GM12872 (cell line): ENCODE measurements around the gene ACTN4.

Experiments
- TF ChIP-seq, protein P1 (sequence below): IDR thresholded peaks from 3 replicates; pipeline ENCODE4 v1.5.1; 2011; ENCODE audit warnings: low read depth, mild to moderate bottlenecking, low read length, moderate library complexity; ENCODE audit not compliant: insufficient read depth

The ACTN4 gene

DNA sequence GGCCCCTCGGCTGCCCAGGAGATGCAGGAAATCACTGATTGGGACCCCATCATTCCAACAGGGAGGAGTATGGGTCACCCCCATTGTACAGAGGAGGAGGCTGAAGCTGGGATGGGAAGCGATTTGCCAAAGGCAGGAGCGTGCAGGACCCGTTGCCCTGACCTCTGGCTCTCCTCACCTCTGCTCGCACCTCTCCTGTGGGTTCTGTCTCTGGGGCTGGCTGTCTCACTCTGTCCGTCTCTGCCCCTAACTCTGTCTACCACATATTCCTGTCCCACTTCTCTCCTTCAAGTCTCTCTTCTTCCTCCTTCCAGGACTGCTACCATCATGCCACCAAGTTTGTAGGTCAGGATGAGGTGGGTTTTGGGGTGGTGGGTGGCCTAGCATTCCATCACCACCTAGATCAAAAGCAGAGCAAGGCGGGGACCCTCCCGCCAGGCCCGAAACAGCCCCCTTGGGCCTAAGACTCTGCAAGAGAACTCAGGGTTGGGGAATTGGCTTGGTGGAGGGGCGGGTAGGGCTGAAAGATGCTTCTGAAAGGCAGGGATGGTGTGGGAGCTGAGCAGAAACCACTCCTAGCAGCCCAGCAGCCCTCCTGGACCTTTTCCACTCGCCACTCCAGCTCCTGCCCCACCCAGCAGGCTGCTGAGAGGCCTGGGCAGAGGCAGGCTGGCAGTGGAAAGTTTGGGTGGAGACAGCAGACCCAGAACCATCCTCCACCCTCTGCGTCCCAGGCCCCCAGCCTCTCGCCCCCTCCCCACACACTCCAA is 126.9 kb downstream of the ACTN4 start:
- TF ChIP-seq, protein P1, sequence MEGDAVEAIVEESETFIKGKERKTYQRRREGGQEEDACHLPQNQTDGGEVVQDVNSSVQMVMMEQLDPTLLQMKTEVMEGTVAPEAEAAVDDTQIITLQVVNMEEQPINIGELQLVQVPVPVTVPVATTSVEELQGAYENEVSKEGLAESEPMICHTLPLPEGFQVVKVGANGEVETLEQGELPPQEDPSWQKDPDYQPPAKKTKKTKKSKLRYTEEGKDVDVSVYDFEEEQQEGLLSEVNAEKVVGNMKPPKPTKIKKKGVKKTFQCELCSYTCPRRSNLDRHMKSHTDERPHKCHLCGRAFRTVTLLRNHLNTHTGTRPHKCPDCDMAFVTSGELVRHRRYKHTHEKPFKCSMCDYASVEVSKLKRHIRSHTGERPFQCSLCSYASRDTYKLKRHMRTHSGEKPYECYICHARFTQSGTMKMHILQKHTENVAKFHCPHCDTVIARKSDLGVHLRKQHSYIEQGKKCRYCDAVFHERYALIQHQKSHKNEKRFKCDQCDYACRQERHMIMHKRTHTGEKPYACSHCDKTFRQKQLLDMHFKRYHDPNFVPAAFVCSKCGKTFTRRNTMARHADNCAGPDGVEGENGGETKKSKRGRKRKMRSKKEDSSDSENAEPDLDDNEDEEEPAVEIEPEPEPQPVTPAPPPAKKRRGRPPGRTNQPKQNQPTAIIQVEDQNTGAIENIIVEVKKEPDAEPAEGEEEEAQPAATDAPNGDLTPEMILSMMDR: no peak

DNA sequence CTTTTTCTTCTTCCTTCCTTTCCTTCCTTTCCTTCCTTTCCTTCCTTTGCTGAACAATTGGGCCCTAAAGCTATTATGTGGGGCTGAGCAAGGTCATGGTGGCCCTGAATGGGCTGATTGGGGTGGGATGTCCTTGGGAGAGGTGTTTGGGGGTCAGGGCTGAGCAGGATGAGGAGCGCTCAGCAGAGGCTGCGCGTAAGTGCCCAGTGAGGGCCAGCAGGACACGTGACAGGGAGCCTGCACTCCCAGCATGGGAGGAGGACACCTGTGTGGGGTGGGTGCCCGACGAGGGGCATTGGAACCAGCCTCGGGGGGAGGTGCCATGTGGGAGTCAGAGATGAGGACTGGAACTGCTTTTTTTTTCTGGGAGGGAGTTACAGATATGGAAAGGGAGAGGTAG is 131.3 kb downstream of the ACTN4 start:
- TF ChIP-seq, protein P1: no peak

DNA sequence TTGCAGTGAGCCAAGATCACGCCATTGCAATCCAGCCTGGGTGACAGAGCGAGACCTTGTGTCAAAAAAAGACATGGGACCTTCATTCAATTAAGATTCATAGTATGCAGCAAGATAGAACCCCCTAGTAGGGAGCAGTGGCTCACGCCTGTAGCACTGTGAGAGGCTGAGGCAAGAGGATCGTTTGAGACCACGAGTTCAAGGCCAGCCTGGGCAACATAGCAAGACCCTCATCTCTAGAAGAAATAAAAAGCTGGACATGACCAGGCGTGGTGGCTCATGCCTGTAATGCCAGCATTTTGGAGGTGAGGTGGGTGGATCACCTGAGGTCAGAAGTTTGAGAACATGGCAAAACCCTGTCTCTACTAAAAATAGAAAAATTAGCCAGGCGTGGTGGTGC is 133.0 kb downstream of the ACTN4 start:
- TF ChIP-seq, protein P1: no peak

DNA sequence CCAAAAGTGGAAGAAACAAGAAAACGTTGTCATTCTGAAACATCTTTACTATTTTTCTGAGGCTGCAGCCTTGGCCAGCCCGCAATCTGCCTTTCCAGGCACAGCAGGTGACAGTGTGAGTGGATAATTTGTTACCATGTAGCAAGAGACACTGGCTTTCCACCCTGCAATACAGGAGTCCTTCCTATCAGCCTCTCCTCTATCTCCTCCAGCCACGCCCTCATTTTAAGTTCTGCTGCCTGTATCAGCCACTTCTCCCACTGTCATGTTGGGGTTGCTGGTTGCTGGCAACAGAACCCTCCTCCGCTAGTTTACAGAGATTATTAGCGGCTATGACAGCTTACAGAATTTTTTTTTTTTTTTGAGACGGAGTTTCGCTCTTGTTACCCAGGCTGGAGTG is 133.6 kb downstream of the ACTN4 start:
- TF ChIP-seq, protein P1: no peak
